Measurements from ENCODE around the gene RANBP1. TPM values are rescaled to one million over a fixed set of nuclear protein-coding genes. Genes with fewer than 3 reads are reported as not detected.

RANBP1 gene
- total and polyA plus RNA-seq, 12 donors, result 31.8 to 71.7 (median 39.0) TPM

DNA sequence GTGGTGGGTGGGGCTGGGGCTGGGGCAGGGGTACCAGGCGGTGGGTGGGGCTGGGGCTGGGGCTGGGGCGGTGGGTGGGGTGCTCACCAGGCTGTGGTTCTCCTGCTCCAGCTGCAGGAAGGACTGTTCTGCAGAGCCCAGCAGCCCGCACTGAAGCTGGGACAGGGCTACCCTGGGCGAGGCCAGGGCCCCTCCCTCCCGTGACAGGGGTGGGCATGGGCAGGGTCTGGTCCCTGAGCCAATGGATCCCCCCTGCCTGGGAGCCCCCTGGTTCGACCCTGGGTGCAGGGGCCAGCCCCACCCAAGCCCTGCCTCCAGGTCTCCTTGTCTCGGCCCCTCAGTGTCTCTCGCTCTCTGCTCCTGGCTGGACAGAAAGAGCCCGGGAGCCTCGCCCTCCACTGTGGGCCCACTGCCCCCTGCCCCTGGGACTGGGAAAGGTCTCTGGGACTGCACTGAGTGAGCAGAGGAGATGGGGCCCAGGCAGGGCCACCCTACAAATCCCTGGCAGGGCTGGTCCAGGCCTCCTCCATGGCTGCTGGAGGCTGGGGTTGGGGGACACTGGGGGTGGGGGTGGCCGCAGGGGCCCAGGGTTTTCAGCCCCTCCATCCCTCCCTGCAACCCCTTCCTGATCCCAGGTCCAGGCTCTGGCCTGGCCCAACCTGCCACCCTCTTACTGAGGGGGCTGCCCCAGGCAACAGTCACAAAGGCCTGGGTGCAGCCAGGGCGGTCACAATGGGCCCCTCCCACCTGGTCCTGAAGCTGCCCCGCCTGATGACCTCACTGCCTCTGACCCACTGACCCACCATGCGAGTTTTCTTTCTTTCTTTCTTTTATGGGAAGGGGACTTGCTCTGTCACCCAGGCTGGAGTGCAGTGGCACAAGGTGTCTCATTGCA is 34.7 kb downstream of the RANBP1 start, which contains the start of gene CCDC188:
TSS of gene CCDC188 (minus strand) at position 675 of the 895 bp plus-strand sequence. CDS start at position 606, 69 bp downstream.
- DNase-seq (no peak), ATAC-seq (no peak)
- Histone ChIP-seq H3K4me1 (peaks cover 0 to 4% (median 2%) of the 10 kb centered on the region in 9 donors), H3K27ac (no peak within 1 kb of the TSS), H3K4me3 (no peak within 1 kb of the TSS), H3K36me3 (peaks cover 0 to 6% (median 0%) of the 10 kb centered on the region in 9 donors), H3K27me3 (peaks cover 0 to 4% (median 0%) of the 10 kb centered on the region in 7 donors), H3K9me3 (no peaks in the 10 kb centered on the region)
- WGBS, 2 donors, result 77 to 81% methylated on average over 12 to 14 of the region's 14 CpGs
- intact Hi-C loops (cut with DNase I), result loop anchor here in 1 of 10 donors (10.0 kb wide), 1 partner anchor 54 kb away; no protein-coding TSS in a partner anchor
- no peak for TF ChIP-seq CTCF (IDR thresholded peaks at IDR 0.05)

- H3K9me3 ChIP-seq, result no peaks in the 10 kb centered on the region
- TF ChIP-seq CTCF (IDR thresholded peaks at IDR 0.05), result no peak
- ATAC-seq (no peak), DNase-seq (no peak)
- no peak overlapping the region for H3K4me3 ChIP-seq
- intact Hi-C loops (cut with DNase I), result loop anchor here in 1 of 10 donors (10.0 kb wide), 1 partner anchor 54 kb away; no protein-coding TSS in a partner anchor
- H3K27ac ChIP-seq, result no peak overlapping the region
- peaks cover 0 to 6% (median 3%) of the 10 kb centered on the region in 9 donors for H3K4me1 ChIP-seq
- H3K27me3 ChIP-seq, result peaks cover 0 to 7% (median 0%) of the 10 kb centered on the region in 7 donors
- 92 to 93% methylated on average over 4 of the region's 4 CpGs for WGBS, 2 donors
- H3K36me3 ChIP-seq, result no peaks in the 10 kb centered on the region
Observed at GRCh38 chr22:20151276-20151588, 35.3 kb downstream of the RANBP1 start.

DNA sequence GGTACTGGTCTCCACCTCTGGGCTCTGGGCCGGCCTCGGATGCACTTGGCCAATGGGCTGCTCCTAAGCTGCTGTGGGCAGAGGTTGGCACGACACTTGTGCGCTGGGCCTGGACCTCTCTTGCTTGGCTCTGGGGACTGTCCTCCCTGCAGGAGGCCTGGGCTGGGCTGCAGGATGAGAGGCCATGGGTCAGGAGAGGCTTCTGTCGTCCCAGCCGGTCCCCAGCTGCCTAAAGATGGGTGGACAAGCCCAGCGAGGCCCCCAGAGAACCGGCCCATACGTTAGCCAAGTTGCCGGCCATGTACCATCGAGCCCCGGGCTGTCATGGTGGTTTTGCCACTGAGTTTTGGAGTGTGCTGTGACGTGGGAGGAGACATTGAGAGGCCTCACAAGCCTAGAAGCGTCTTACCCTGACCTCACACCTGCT is 36.6 kb downstream of the RANBP1 start:
- 79 to 88% methylated on average over 14 of the region's 14 CpGs for WGBS, 2 donors
- Histone ChIP-seq H3K9me3 (no peaks in the 10 kb centered on the region), H3K4me1 (peaks cover 0 to 7% (median 4%) of the 10 kb centered on the region in 9 donors), H3K27ac (no peak overlapping the region), H3K36me3 (no peaks in the 10 kb centered on the region), H3K4me3 (no peak overlapping the region), H3K27me3 (peaks cover 0 to 7% (median 0%) of the 10 kb centered on the region in 7 donors)
- no peak for TF ChIP-seq CTCF (IDR thresholded peaks at IDR 0.05)
- no peak for ATAC-seq
- no peak for DNase-seq
- intact Hi-C loops (cut with DNase I), result loop anchor here in 1 of 10 donors (10.0 kb wide), 1 partner anchor 52 kb away; no protein-coding TSS in a partner anchor

- WGBS, 2 donors, result 63 to 66% methylated on average over 16 of the region's 16 CpGs
- H3K4me3 ChIP-seq, result no peak overlapping the region
- H3K27me3 ChIP-seq, result peaks cover 0 to 7% (median 0%) of the 10 kb centered on the region in 7 donors
- H3K27ac ChIP-seq, result no peak overlapping the region
- TF ChIP-seq CTCF (IDR thresholded peaks at IDR 0.05), result no peak
- DNase-seq (no peak), ATAC-seq (no peak)
- intact Hi-C loops (cut with DNase I), result loop anchor here in 1 of 10 donors (10.0 kb wide), 1 partner anchor 51 kb away; no protein-coding TSS in a partner anchor
- H3K9me3 ChIP-seq, result no peaks in the 10 kb centered on the region
- H3K36me3 ChIP-seq, result no peaks in the 10 kb centered on the region
- H3K4me1 ChIP-seq, result peaks cover 0 to 7% (median 4%) of the 10 kb centered on the region in 9 donors
Observed at GRCh38 chr22:20153945-20154344, 38.0 kb downstream of the RANBP1 start.

All from heart right ventricle (tissue), 16 donors.